LNCaP clone FGC (cell line): ENCODE results near the gene TULP1.
A peak's percentile ranks its signal among the peaks of the same experiment; 100 is the strongest.

ENCODE experiments used
- DNase-seq: peaks from one replicate; pipeline ENCODE4 v3.0.0-alpha.2; 2011; ENCODE audit warnings: low read depth
- H3K4me3 ChIP-seq: 2 replicates; pipeline ENCODE4 v1.5.1; 2011; ENCODE audit warnings: mild to moderate bottlenecking, low read depth, low read length, control low read depth
- TF ChIP-seq, protein P1 (sequence below): IDR thresholded peaks from 2 replicates; pipeline ENCODE4 v1.5.1; 2012; ENCODE audit warnings: mild to moderate bottlenecking; ENCODE audit not compliant: control insufficient read depth, insufficient read depth; ENCODE audit errors: extremely low read depth

The TULP1 gene

DNA sequence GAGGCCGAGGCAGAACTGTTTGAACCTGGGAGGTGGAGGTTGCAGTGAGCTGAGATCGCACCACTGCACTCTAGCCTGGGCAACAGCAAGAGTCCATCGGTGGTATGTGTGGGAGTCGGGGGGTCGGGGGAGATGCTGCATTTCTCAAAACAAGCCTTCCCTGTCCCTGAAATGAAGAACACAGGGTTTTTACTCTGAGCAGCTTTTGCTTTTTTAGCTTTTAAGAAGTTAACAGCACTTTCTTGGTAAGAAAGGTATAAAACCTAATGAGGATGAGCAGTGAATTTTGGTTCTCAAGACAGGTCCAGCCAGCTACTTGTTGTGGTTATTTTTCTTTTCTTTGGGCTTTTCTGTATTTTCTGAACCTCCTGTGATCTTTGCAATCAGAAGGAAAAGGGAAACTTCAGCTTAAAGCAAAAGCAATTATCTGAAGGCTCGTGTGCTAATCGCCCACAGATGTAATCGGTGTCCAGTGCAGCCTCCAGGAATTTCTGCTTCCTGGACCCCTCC, 40.8 kb downstream of the TULP1 start:
- no peak overlapping the region for H3K4me3 ChIP-seq
- TF ChIP-seq, protein P1, sequence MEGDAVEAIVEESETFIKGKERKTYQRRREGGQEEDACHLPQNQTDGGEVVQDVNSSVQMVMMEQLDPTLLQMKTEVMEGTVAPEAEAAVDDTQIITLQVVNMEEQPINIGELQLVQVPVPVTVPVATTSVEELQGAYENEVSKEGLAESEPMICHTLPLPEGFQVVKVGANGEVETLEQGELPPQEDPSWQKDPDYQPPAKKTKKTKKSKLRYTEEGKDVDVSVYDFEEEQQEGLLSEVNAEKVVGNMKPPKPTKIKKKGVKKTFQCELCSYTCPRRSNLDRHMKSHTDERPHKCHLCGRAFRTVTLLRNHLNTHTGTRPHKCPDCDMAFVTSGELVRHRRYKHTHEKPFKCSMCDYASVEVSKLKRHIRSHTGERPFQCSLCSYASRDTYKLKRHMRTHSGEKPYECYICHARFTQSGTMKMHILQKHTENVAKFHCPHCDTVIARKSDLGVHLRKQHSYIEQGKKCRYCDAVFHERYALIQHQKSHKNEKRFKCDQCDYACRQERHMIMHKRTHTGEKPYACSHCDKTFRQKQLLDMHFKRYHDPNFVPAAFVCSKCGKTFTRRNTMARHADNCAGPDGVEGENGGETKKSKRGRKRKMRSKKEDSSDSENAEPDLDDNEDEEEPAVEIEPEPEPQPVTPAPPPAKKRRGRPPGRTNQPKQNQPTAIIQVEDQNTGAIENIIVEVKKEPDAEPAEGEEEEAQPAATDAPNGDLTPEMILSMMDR = no peak
- DNase-seq = no peak

DNA sequence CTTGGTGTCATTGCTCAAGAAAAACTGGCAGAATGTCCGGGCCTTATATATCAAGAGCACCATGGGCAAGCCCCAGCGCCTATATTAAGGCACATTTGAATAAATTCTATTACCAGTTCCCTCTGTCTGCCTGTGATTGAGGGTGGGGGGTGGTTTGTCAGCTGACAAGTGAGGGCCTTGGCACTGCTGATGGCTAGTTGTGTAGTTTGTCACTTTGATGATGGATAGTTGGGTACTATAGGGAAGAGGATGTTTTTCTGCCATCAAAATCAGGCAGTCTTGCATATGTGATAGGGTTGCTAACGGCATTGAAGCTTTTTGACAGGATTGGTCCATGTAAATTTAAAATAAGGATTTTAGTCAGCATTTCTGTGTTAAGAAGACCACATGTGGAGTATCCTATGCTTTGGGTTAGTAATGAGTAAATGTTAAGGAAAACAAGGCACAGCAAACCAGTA, 42.0 kb downstream of the TULP1 start:
- TF ChIP-seq, protein P1 = no peak
- no peak for DNase-seq
- H3K4me3 ChIP-seq = no peak overlapping the region

DNA sequence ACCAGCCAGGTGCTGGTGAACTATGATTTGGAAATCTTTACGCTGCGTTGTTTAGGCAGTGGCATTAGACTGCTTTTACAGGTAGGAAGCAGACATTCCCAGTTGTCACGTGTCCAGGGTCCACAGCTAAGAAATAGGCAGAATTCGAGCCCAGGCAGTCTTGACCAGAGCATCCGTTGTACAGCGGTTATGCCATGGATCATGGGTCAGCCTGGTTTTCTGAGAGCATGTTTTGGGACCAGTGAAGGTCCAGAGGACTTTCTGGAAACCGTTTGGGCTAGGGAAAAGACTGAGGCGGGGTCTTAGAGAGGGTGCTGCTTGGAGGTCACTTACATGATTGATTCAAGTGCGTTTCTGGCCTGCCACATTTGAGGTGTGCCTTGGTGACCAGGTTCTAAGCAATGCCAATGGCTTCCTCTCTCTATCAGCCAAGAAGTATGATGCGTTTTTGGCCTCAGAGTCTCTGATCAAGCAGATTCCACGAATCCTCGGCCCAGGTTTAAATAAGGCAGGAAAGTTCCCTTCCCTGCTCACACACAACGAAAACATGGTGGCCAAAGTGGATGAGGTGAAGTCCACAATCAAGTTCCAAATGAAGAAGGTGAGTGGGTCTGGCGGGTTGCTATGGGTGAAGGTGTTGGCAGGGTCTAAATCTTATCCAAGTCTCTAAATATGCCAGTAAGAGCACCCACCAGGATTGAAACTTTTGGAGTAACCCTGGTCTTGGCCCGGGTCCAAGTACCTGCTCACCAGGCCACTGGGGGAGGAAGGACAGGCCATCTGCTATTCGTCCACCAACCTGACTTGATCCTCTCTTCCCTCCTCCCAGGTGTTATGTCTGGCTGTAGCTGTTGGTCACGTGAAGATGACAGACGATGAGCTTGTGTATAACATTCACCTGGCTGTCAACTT, 42.7 kb downstream of the TULP1 start:
- TF ChIP-seq, protein P1 = no peak
- peak overlapping the region; percentile 98 for H3K4me3 ChIP-seq
- DNase-seq = peak; percentile 68

DNA sequence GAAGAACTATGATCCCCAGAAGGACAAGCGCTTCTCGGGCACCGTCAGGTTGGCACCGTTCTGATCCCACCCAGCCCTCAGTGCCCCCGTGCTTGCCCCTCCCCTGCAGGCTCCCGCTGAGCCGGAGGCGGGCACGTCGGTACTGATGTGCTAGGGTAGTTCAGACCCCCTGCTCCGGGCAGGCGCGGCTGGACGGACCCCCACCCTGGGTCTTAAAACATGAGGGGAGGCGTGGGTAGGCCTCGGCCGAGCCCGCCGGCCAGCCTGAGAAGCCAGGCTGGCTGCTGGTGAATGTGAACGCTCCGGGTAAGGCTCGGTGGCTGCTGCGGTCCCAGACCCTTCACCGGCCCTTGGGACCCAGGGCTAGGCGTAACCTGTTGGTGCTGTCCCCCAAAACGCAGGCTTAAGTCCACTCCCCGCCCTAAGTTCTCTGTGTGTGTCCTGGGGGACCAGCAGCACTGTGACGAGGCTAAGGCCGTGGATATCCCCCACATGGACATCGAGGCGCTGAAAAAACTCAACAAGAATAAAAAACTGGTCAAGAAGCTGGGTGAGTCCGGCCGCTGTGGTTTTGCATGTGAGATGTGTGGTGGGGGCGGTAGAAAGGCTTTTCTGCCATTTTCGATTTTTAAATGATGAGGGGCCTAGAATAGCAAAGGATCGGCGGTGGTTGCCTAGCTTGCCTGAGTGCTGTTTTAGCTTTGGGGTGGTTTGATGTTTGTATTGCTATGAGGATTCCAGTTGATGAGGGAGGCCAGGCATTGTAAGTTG, 43.5 kb downstream of the TULP1 start:
- TF ChIP-seq, protein P1 = no peak
- DNase-seq = no peak
- H3K4me3 ChIP-seq = peak overlapping the region; percentile 98

- peak; percentile 90 for DNase-seq
Observed at GRCh38 chr6:35468181-35468979, 44.3 kb downstream of the TULP1 start, which contains the start of gene RPL10A. TSS of gene RPL10A (plus strand) at chr6:35468401. CDS start at chr6:35468435, 34 bp downstream.

GRCh38 chr6:35465646-35466045, 47.0 kb downstream of the TULP1 start:
- no peak for DNase-seq
- TF ChIP-seq, protein P1 = no peak
- no peak overlapping the region for H3K4me3 ChIP-seq

More at GRCh38 chr6:35468181-35468979, 44.3 kb downstream of the TULP1 start, which contains the start of gene RPL10A:
- peak within 1 kb of the TSS; percentile 98 for H3K4me3 ChIP-seq
- TF ChIP-seq, protein P1 = peak; percentile 82
